Hepatocyte (in vitro differentiated cells): ENCODE data around the gene SP100. TPM values are rescaled to one million over a fixed set of nuclear protein-coding genes. Genes with fewer than 3 reads are reported as not detected.
"Not testable (repeated sequence)": the region's sequence is repeated elsewhere in the genome, so short reads cannot be mapped to it uniquely, and the experiment has no call there.

Experiments used
- DNase-seq: peaks from one replicate; pipeline ENCODE4 v3.0.0-alpha.2; 2016; ENCODE audit warnings: low spot score
- H2AFZ ChIP-seq: fragments of 200-600 bp; sonication (generic); 2 replicates; pipeline ENCODE4 v1.6.0; 2016; ENCODE audit warnings: antibody characterized with exemption, mild to moderate bottlenecking
- H3K27ac ChIP-seq: fragments of 200-600 bp; sonication (generic); 2 replicates; pipeline ENCODE4 v1.5.1; 2016; ENCODE audit warnings: mild to moderate bottlenecking
- H3K27me3 ChIP-seq: fragments of 200-600 bp; sonication (generic); 2 replicates; pipeline ENCODE4 v1.6.1; 2016
- H3K36me3 ChIP-seq: fragments of 200-600 bp; sonication (generic); replicated peaks from 2 replicates; pipeline ENCODE4 v1.5.1; 2016; ENCODE audit warnings: low read depth; ENCODE audit not compliant: insufficient read depth
- H3K4me1 ChIP-seq: fragments of 200-600 bp; sonication (generic); 2 replicates; pipeline ENCODE4 v1.5.1; 2016; ENCODE audit warnings: mild to moderate bottlenecking, moderate library complexity; ENCODE audit not compliant: insufficient read depth
- H3K4me2 ChIP-seq: fragments of 200-600 bp; sonication (generic); 2 replicates; pipeline ENCODE4 v1.6.0; 2016
- H3K4me3 ChIP-seq: fragments of 200-600 bp; sonication (generic); 2 replicates; pipeline ENCODE4 v1.5.1; 2016; ENCODE audit warnings: mild to moderate bottlenecking
- H3K79me2 ChIP-seq: fragments of 200-600 bp; sonication (generic); 2 replicates; pipeline ENCODE4 v1.6.0; 2017; ENCODE audit warnings: mild to moderate bottlenecking
- H3K9me2 ChIP-seq: fragments of 200-600 bp; sonication (generic); replicated peaks from 2 replicates; pipeline ENCODE4 v1.6.0; 2017; ENCODE audit warnings: mild to moderate bottlenecking; ENCODE audit not compliant: insufficient read depth
- H3K9me3 ChIP-seq: fragments of 200-600 bp; sonication (generic); 2 replicates; pipeline ENCODE4 v1.5.1; 2016; ENCODE audit warnings: low read depth, mild to moderate bottlenecking
- H4K20me1 ChIP-seq: fragments of 200-600 bp; sonication (generic); 2 replicates; pipeline ENCODE4 v1.6.0; 2016; ENCODE audit warnings: mild to moderate bottlenecking; ENCODE audit not compliant: insufficient read depth, poor library complexity, severe bottlenecking
- EZH2 ChIP-seq: fragments of 200-600 bp; sonication (generic); IDR thresholded peaks from 2 replicates; pipeline ENCODE4 v1.6.1; 2016; ENCODE audit warnings: antibody characterized with exemption, mild to moderate bottlenecking, borderline replicate concordance
- EZH2phosphoT487 ChIP-seq: fragments of 200-600 bp; sonication (generic); IDR thresholded peaks from one replicate; pipeline ENCODE4 v1.6.1; 2018; ENCODE audit warnings: antibody characterized with exemption, mild to moderate bottlenecking, low read depth, moderate library complexity; ENCODE audit not compliant: unreplicated experiment, severe bottlenecking
- WGBS: methylation state at CpG from one replicate; pipeline ENCODE4 v1.1.6; 2016; ENCODE audit warnings: low lambda C conversion rate; ENCODE audit errors: missing lambda C conversion rate; 5-methylcytosine and 5-hydroxymethylcytosine counted together
- polyA plus RNA-seq: library from polyadenylated mRNA; unstranded; fragments of >200 nt; fragmentation: Nextera tagmentation; extraction: Ambion mirVana; gene quantifications from 2 replicates; pipeline ENCODE4 v1.2.1, GENCODE V29; 2016
- total RNA-seq: library from RNA; depleted of rRNA; stranded (reverse); fragments of >200 nt; gene quantifications from 2 replicates; pipeline ENCODE4 v1.2.3, GENCODE V29; 2014
- TF ChIP-seq, protein P1 (sequence below): fragments of 200-600 bp; sonication (generic); IDR thresholded peaks from 2 replicates; pipeline ENCODE4 v1.5.1; 2016; ENCODE audit warnings: antibody characterized with exemption, mild to moderate bottlenecking; ENCODE audit not compliant: poor library complexity

SP100 gene
- total and polyA plus RNA-seq, 2 experiments from 2014 or later, result 30.5 to 42.2 TPM

DNA sequence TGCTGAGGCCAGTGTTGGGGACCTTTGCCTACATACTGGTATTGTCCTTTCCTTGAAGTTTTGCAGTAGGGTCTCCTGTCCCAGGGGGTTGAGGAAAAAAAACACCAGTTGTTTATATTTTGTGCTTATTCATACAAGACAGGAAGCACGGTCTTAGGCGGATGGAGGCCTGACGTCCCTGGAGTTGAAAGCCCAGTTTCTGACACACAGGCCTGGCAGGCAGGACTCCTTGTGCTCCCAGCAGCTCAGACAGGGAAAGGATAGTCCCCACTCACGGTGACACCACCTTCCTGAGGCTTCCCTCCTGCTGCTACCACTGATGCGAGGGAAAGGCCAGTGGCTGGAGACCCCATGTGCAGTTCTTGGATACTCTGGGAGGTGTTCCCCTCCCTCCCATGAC is 15.5 kb upstream of the SP100 start:
- Histone ChIP-seq H3K4me3 (no peak overlapping the region), H3K36me3 (no peaks in the 10 kb centered on the region), H3K9me3 (no peaks in the 10 kb centered on the region), H3K4me2 (no peak overlapping the region), H3K79me2 (no peaks in the 10 kb centered on the region), H3K27ac (no peak overlapping the region), H3K9me2 (no peaks in the 10 kb centered on the region), H4K20me1 (no peaks in the 10 kb centered on the region), H3K27me3 (no peaks in the 10 kb centered on the region), H3K4me1 (no peaks in the 10 kb centered on the region), H2AFZ (no peak overlapping the region)
- TF ChIP-seq EZH2phosphoT487 (no peak), EZH2 (no peak)
- TF ChIP-seq, protein P1, sequence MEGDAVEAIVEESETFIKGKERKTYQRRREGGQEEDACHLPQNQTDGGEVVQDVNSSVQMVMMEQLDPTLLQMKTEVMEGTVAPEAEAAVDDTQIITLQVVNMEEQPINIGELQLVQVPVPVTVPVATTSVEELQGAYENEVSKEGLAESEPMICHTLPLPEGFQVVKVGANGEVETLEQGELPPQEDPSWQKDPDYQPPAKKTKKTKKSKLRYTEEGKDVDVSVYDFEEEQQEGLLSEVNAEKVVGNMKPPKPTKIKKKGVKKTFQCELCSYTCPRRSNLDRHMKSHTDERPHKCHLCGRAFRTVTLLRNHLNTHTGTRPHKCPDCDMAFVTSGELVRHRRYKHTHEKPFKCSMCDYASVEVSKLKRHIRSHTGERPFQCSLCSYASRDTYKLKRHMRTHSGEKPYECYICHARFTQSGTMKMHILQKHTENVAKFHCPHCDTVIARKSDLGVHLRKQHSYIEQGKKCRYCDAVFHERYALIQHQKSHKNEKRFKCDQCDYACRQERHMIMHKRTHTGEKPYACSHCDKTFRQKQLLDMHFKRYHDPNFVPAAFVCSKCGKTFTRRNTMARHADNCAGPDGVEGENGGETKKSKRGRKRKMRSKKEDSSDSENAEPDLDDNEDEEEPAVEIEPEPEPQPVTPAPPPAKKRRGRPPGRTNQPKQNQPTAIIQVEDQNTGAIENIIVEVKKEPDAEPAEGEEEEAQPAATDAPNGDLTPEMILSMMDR, result no peak
- WGBS, result 82% methylated on average over 5 of the region's 5 CpGs
- no peak for DNase-seq

DNA sequence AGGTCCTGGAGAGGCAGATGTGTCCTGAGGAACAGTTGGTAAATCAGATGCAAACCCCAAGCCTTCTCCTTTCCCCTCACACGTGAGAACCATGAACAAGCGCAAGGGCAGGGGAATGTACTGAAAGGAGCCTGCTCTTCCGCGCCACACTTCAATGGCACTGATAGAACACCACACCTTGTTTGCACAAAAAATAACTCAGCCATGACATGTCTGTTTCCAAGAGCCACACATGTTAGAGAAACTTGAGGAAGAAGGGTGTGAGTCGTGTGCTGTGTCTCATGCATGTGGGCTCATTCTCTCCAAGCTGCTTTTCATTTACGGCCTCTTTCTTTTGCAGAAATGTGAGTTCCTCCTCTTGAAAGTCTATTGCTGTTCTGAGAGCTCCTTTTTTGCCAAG is 15.0 kb upstream of the SP100 start:
- H3K36me3 ChIP-seq, H3K79me2 ChIP-seq, H3K9me3 ChIP-seq, H3K4me1 ChIP-seq, H3K4me2 ChIP-seq, H3K4me3 ChIP-seq, H3K27ac ChIP-seq, DNase-seq, H3K27me3 ChIP-seq, H2AFZ ChIP-seq, H3K9me2 ChIP-seq, H4K20me1 ChIP-seq: not testable (repeated sequence)
- WGBS, result 87% methylated on average over 2 of the region's 6 CpGs

DNA sequence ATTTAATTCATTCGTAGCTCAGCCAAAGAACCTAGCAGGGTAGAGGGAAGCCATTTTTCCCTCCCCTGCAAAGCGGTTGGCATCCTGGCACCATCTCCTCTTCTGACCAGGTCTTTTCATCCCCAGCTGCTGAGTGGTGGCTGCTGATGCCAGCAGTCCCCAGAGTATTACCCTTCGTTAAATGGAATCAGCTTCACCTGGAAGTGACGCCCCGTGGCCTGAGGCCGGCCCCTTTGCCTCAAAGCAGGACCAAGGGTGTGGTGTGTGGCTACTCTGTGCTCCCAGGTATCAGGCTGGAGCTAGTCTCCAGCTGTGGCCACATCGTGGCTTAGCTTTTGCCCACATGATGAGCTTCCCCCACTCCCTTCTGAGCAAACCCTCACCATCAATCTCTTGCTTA is 12.3 kb upstream of the SP100 start:
- WGBS, result 85% methylated on average over 7 of the region's 7 CpGs
- no peak overlapping the region for H3K4me2 ChIP-seq
- H3K36me3 ChIP-seq, result no peaks in the 10 kb centered on the region
- DNase-seq, result no peak
- no peak overlapping the region for H2AFZ ChIP-seq
- no peak for TF ChIP-seq EZH2phosphoT487
- no peaks in the 10 kb centered on the region for H3K4me1 ChIP-seq
- no peak overlapping the region for H3K27ac ChIP-seq
- no peak overlapping the region for H3K4me3 ChIP-seq
- H3K9me2 ChIP-seq, result no peaks in the 10 kb centered on the region
- no peaks in the 10 kb centered on the region for H4K20me1 ChIP-seq
- no peaks in the 10 kb centered on the region for H3K27me3 ChIP-seq
- no peaks in the 10 kb centered on the region for H3K79me2 ChIP-seq
- H3K9me3 ChIP-seq, result no peaks in the 10 kb centered on the region

DNA sequence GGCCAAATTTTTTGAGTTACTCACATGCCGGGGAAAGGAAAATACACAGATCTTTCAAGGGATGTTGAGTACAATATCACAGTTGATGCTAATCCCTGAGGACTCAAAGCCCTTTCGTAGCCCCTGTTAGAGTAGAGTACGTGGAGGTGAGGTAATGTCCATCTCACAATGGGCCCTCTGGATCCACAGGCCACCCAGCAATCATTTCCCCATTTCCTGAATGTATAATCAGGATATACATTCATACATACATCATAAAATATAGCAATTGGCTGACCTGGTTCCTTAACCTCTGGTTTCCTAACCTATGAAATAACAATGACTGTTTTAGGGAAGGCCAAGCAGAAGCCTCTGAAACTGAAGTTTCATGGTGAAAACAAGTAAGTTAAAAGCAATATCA is 10.2 kb upstream of the SP100 start:
- DNase-seq, result no peak
- no peaks in the 10 kb centered on the region for H3K9me2 ChIP-seq

More for the DNA sequence above, 10.2 kb upstream of the SP100 start:
- Histone ChIP-seq H3K36me3 (no peaks in the 10 kb centered on the region), H3K4me3 (no peak overlapping the region), H3K27ac (no peak overlapping the region), H3K79me2 (no peaks in the 10 kb centered on the region), H4K20me1 (no peaks in the 10 kb centered on the region), H3K4me2 (no peak overlapping the region), H3K27me3 (peaks cover 3% of the 10 kb centered on the region), H2AFZ (no peak overlapping the region), H3K4me1 (no peaks in the 10 kb centered on the region), H3K9me3 (no peaks in the 10 kb centered on the region)
- 88% methylated on average over 3 of the region's 3 CpGs for WGBS
- TF ChIP-seq, protein P1, result no peak
- TF ChIP-seq EZH2phosphoT487, result no peak
- TF ChIP-seq EZH2, result no peak
